Mucosa of gallbladder (tissue), 1 donor: ENCODE data around the gene ADRM1. TPM values are rescaled to one million over a fixed set of nuclear protein-coding genes. Genes with fewer than 3 reads are reported as not detected.

Source experiments
- DNase-seq: peaks from one replicate; pipeline ENCODE4 v3.0.0-alpha.2; 2020; ENCODE audit warnings: low spot score
- total RNA-seq: library from RNA; stranded (reverse); gene quantifications from one replicate; pipeline ENCODE4 v1.2.1, GENCODE V29; 2021
- donor health status: DM: no; HTN: no; CAD: no.

Gene ADRM1
- total RNA-seq, 1 donor from 2014 or later = 78.8 TPM

DNA sequence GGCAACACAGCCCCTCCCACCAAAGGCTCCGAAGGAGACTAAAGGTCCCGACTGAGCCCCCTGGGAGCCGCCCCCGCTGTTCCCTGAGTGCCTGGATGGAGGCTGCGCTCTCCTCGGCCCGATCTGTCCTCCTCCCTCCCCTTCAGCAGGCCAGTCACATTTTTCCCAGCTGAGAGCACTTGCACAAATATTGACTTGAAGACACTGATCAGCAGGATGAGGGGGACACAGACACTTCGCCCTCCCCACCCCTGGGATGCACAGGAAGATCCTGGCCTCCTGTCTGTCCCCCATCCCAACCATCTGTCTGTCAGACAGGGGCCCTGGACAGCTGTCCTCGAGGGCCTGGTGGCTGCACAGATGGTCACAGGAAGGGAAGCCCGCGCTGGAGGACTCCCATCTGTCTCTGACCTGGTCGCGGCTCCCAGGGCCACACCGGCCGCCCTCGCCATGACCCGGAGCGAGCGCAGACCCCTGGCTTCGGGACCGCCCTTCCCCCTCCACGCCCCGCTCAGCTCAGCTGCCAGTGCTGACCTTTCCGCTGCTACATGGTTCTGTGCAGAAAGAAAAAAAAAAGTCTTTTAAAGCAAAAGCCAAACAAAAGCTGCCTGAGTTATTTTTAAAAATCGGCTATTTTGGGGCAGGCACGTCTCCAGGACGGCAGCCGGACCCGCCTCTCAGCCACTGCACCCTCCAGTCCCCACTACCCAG, 53.2 kb downstream of the ADRM1 start:
- no peak for DNase-seq

DNA sequence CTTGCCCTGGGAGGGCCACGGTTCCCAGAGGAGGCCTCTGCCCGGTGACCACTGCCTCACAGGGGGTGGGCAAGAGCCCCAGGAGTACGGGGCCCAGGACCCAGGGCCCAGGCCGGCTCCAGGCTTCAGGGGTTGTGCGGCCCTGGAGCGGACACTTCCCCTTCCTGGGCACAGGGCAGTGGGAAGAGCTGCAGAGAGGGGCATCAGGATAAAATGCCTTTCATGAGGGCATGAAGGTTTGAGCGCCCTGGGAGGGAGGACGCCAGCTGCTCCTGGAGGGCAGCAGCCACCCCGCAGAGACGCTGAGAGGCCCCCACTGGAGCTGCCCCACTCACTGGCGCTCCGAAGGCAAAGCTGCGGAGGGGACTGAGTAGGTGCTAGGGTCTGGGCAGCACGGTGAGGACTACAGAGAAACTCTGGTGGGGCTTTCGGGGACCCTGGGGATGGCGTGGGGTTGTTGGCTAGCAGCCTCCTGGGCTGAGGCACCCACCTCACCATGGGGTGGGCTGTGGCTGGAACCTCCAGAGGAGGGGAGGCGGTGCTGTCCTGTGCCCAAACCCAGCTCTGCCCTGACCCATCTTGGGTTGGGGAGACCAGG, 53.9 kb downstream of the ADRM1 start:
- DNase-seq = no peak

DNA sequence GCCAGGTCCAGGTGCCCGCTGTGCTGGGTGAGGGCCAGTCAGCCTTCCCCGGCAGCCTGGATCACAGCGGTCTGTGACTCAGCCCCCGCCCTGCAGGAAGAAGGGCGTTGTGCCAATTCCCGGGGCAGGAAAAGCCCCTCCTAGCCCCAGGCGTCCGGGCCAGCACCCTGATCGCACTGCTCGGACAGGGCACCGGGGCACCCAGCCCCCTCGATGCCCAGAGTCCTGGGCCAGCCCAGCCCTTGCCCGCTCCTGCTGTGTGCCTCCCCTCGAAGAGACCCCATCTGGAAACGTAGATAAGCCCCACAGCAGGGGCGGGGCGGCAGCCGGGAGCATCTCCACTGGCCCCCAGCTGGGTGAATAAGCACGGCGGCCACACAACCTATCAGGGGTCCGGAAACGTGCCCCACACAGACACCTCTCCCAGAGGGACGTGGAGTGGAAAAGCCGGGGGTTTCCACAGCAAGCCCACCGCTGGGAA, 54.4 kb downstream of the ADRM1 start:
- no peak for DNase-seq

DNA sequence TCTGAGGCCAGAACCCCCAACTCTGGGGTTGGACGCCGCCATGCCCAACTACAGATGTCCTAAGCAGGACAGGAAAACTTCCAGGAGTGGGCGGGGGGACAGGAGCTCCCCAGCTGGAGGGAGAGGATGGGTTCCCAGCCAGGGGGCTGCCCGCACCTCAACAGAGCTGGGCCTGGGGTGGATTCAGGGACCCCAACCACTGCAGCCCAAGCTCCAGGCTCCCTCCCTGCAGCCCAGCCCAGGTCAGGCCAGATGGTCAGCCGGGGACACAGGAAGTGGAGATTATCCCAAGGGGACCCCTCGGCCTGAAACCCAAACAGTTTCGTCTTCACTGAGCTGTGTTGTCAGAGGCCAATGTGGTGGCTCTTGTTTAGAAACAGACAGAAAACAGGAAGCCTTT, 54.9 kb downstream of the ADRM1 start:
- no peak for DNase-seq

Other genes with a start within 250 kb of the ADRM1 start
- gene TAF4, start 237.1 kb upstream of the ADRM1 start, total RNA-seq = 26.0 TPM
- gene LSM14B, start 180.5 kb upstream of the ADRM1 start, total RNA-seq = 48.3 TPM
- gene PSMA7, start 159.6 kb upstream of the ADRM1 start, total RNA-seq = 189 TPM
- gene SS18L1, start 159.2 kb upstream of the ADRM1 start, total RNA-seq = 14.2 TPM
- gene MTG2, start 120.0 kb upstream of the ADRM1 start, total RNA-seq = 38.0 TPM
- gene HRH3, start 82.7 kb upstream of the ADRM1 start, total RNA-seq = not detected
- gene OSBPL2, start 64.5 kb upstream of the ADRM1 start, total RNA-seq = 85.3 TPM
- gene LAMA5, start 64.3 kb downstream of the ADRM1 start, total RNA-seq = 298 TPM
- gene RPS21, start 84.1 kb downstream of the ADRM1 start, total RNA-seq = 968 TPM
- gene CABLES2, start 104.3 kb downstream of the ADRM1 start, total RNA-seq = 5.2 TPM
- 6.2 TPM for gene RBBP8NL, start 124.5 kb downstream of the ADRM1 start, total RNA-seq
- gene GATA5, start 173.0 kb downstream of the ADRM1 start, total RNA-seq = 8.7 TPM